HFF-Myc (cell line): ENCODE results near the gene OVOL3.
"Not testable (repeated sequence)": the region's sequence is repeated elsewhere in the genome, so short reads cannot be mapped to it uniquely, and the experiment has no call there.

Source experiments
- DNase-seq: peaks from one replicate; pipeline ENCODE4 v3.0.0-alpha.2; 2011; ENCODE audit warnings: low read depth; ENCODE audit errors: extremely low read depth
- H3K4me3 ChIP-seq: replicated peaks from 2 replicates; pipeline ENCODE4 v1.5.1; 2011; ENCODE audit warnings: low read depth, mild to moderate bottlenecking, control low read depth, low read length
- TF ChIP-seq, protein P1 (sequence below): IDR thresholded peaks from 2 replicates; pipeline ENCODE4 v1.5.1; 2012; ENCODE audit warnings: mild to moderate bottlenecking, low read depth, low read length, control low read depth; ENCODE audit errors: missing control alignments

The OVOL3 gene

DNA sequence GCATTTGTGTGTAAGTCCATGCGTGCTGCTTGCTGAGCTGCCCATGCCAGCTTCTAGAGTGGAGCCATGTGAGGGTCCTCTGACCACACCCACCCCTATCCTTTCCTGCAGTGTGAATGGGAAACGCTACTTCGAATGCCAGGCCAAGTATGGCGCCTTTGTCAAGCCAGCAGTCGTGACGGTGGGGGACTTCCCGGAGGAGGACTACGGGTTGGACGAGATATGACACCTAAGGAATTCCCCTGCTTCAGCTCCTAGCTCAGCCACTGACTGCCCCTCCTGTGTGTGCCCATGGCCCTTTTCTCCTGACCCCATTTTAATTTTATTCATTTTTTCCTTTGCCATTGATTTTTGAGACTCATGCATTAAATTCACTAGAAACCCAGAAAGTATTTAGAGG is 14.6 kb downstream of the OVOL3 start:
- H3K4me3 ChIP-seq, result no peak overlapping the region
- no peak for DNase-seq
- TF ChIP-seq, protein P1, sequence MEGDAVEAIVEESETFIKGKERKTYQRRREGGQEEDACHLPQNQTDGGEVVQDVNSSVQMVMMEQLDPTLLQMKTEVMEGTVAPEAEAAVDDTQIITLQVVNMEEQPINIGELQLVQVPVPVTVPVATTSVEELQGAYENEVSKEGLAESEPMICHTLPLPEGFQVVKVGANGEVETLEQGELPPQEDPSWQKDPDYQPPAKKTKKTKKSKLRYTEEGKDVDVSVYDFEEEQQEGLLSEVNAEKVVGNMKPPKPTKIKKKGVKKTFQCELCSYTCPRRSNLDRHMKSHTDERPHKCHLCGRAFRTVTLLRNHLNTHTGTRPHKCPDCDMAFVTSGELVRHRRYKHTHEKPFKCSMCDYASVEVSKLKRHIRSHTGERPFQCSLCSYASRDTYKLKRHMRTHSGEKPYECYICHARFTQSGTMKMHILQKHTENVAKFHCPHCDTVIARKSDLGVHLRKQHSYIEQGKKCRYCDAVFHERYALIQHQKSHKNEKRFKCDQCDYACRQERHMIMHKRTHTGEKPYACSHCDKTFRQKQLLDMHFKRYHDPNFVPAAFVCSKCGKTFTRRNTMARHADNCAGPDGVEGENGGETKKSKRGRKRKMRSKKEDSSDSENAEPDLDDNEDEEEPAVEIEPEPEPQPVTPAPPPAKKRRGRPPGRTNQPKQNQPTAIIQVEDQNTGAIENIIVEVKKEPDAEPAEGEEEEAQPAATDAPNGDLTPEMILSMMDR, result no peak

DNA sequence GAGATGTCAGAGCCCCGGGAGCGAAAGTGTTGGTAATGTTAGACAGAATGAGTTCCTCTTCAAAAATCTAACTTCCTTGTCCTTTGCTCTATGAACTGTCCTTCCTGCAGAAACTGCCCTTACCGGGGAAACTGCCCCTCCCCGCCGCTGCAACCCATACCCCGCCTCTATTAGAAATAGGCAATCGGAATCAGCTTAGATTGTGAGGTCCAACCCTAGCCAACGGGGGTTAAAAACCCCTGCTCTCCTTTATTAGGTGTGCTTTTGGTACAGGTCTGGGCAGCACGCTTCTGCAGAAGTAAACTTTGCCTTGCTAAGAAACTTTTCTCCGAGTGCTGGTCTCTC is 17.4 kb downstream of the OVOL3 start:
- H3K4me3 ChIP-seq, result peak overlapping the region; percentile 54
- DNase-seq, result no peak
- TF ChIP-seq, protein P1, result no peak

DNA sequence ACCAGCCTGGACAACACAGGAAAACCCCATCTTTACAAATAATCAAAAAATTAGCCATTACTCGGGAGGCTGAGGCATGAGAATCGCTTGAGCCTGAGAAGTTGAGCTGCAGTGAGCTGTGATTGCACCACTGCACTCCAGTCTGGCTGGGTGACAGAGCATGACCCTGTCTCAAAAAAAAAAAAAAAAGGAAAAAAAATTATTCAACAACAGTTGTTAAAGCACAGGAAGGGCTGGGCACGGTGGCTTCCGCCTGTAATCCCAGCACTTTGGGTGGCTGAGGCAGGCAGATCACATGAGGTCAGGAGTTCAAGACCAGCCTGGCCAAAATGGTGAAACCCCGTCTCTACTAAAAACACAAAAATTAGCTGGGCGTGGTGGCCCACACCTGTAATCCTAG is 20.3 kb downstream of the OVOL3 start:
- DNase-seq, H3K4me3 ChIP-seq: not testable (repeated sequence)

DNA sequence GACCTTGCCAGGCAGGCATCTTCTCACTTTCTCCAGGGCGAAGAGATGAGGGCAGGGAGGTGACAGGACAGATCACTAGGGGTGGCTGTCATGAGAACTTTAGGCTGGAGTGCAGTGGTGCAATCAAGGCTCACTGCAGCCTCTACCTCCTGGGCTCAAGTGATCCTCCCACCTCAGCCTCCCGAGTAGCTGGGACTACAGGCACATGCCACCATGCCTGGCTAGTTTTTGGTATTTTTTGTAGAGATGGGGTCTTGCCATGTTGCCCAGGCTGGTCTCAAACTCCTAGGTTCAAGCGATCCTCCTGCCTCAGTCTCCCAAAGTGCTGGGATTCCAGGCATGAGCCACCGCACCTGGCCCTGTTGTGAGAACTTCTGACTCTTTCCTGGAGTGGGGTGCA is 23.9 kb downstream of the OVOL3 start:
- DNase-seq, H3K4me3 ChIP-seq: not testable (repeated sequence)

DNA sequence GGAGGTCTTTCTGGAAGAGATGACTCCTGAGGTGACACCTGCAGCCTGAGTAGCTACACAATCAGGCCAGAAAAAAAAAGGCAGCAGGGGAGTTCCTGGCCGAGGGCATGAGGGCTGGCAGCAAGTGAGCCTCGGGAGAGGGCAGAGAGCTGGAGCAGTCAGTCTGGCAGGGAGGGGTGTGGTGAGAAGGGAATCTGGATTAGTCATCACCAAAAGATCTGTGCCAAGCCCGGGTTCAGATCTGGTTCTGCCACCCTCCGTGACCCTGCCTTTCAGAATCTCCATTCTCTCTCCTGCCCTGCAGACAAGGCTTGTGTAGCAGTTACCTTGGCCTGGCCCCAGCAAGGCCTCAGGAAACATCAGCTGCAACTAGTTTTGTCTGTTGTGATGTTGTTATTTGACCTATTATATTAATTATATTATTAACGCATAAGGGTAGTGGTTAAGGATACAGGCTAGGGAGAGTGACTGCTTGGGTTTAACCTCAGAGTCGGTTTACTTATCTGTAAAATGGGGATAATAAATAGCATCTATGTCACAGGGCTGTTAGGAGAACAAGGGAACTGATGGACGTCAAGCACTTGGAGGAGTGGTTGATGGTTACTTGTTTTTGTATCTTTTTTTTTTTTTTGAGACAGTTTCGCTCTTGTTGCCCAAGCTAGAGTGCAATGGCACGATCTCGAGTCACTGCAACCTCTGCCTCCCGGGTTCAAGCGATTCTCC is 26.2 kb downstream of the OVOL3 start:
- H3K4me3 ChIP-seq, result no peak overlapping the region
- no peak for DNase-seq
- TF ChIP-seq, protein P1, result no peak

DNA sequence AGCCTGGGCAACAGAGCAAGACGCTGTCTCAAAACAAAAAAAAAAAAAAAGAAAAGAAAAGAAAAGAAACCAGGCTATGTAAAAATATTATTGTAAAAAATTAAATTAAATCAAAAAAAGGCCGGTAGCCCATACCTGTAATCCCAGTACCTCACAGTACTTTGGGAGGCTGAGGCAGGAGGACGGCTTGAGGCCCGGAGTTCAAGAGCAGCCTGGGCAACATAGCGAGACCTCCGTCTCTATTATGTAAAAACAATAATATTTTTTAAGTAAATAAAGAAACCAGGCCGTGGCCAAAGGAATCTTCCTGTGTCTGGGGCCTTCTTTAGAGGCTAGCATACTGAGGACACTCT is 28.2 kb downstream of the OVOL3 start:
- TF ChIP-seq, protein P1, result no peak
- DNase-seq, result no peak
- peak overlapping the region; percentile 99 for H3K4me3 ChIP-seq

DNA sequence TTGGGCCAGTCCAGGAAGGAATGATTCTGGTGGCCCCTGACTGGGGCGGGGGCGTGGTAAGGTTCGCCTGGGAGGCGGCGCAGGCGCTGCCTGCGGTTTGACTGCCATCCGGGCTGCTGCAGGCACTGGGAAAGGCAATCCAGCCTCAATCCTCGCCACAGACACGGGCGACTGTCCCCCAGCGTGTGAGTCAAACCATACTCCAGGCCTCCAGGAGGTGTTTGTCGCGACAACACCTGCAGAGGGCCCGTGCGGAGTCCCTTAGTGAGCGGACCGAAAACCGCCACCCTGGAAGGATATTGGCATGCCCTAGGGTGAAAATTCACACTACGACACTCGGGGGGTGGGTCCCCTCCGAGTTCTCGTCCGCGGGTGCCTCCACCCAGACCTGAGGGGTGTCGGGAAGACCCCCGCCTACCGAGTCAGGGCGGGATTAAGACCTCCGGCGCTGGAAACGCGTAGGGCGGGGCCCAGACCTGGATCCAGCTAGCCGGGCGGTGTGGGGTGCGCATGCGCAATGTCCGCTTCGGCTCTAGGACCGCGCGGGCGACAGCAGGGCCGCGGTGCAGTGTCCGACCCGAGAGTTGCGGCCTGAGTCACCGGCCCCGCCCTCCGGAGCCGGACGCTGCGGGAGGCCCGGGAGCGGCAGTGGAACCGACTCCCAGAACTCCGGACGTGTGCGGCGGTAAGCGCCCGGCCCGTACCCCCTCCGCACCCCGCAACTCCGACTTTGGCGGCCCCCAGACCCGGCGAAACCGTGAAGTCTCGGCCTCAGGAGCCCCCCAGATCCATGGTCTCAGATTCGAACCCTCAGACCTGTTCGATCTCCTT is 28.7 kb downstream of the OVOL3 start, which contains the start of gene CAPNS1:
Gene CAPNS1 (plus strand): TSS at position 594 of the 831 bp plus-strand sequence. CDS start 946 bp downstream, outside the sequence.
- TF ChIP-seq, protein P1, result no peak
- peak; percentile 86 for DNase-seq
- peak within 1 kb of the TSS; percentile 99 for H3K4me3 ChIP-seq
